Measurements from ENCODE around the gene BEND6.

The BEND6 gene

DNA sequence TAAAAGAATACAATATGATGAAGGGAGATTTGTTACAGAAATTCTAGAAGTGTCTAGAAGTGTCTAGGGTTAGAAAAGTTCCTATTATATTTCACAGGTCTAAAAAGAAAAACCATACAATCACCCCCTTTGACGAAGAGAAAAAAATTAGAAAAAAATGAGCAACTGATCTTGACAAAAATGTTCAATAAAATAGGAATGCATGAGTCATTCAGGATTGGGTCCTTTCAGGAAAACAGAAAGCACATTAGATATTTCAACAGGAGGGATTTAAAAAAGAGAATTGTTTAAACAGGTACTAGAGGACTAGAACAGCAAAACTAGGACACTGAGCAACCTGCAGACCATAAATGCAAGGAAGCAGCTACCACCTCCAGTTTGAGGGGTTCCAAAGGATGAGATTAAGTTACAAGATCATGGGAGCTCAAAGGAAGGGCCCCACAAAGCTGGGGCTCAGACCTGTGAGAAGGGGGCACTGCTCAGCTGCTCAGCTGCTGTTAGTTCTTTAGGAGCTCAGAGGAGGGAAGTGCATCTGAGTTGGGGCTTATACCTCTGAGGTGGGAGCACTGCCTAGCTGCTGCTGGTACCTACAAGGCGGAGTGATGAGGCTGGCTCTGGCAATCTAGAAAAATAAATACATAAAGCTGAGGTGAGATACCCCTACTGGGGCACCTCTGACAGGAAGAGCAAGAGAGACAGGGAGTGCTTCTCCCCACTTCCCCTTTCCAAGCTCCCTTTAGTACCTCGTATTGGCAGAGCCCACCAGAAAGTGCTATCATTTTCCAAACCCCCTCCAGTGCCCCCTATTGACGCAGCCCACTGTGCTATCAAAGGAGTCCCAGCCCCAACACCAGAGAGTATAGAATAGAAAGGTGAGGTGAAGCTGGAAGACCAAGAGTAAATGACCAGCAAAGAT is 27.1 kb upstream of the BEND6 start:
- no peak for TF ChIP-seq GATA3 (IDR thresholded peaks at IDR 0.05; ENCODE audit: low read depth, low read length)
- TF ChIP-seq GATA2 (IDR thresholded peaks at IDR 0.05; ENCODE audit: low read depth, low read length), result no peak

DNA sequence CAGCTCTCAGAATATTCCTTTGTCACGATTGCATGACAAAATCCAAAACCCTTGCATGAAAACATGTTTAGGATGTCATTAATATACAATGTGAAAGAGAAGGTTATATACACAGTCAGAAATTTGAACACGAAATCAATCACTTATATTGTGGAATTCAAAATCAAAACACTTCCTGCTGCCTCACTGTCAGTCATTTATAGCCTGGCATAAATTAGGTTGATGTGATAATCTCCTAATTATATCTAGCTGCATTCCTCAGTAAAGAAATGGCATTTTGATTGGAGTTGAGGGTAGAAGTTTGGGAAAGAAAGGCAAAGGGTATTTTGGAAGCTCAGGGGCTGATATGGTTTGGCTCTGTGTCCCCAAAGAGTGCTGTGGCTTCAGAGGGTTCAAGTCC is 24.1 kb upstream of the BEND6 start:
- TF ChIP-seq GATA3 (IDR thresholded peaks at IDR 0.05; ENCODE audit: low read depth, low read length), result no peak
- no peak for TF ChIP-seq GATA2 (IDR thresholded peaks at IDR 0.05; ENCODE audit: low read depth, low read length)

DNA sequence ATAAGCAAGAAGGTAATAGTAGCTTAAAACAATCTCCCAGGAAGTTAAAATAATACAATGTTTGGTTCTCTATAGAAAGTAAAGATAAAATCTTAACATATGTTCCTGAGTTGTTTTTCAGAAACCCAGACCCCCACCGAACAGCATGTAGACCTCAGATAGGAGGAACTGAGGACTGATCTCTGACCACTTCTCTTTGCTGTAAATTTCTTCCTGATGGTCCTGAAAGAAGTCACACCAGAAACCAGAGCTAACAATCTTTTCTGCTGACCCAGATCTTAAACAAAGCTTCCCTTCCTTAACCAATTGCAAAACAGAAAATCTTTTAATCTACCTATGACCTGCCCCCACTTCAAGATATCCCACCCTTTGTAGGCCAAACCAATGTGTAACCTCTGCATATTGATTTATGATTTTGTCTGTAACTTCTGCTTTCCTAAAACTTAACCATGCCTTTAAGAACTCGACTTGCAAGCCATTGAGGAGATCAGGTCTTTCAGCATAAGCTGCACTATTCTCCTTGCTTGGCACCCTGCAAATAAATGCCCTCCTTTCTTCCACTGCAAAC is 21.9 kb upstream of the BEND6 start:
- TF ChIP-seq GATA2 (IDR thresholded peaks at IDR 0.05; ENCODE audit: low read depth, low read length) (no peak), GATA3 (IDR thresholded peaks at IDR 0.05; ENCODE audit: low read depth, low read length) (no peak)

DNA sequence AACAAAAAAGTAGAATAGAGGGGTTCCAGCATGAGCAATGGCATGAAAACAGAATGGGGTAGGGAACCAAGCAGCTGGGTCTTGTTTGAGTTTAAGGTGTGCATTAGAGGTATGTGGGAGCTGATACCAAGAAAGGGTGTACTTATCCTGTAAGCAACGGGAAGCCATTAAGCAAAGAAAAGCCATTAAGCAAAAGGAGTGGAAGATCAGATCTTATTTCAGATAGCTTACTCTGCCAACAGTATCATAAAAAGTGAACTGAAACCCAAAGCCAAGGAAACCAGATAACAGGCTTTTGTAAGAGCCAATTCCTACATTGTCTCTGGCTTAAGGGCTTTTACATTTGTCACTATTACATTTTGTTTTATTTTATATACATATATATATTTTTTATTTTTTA is 21.3 kb upstream of the BEND6 start:
- TF ChIP-seq GATA2 (IDR thresholded peaks at IDR 0.05; ENCODE audit: low read depth, low read length), result no peak
- no peak for TF ChIP-seq GATA3 (IDR thresholded peaks at IDR 0.05; ENCODE audit: low read depth, low read length)

DNA sequence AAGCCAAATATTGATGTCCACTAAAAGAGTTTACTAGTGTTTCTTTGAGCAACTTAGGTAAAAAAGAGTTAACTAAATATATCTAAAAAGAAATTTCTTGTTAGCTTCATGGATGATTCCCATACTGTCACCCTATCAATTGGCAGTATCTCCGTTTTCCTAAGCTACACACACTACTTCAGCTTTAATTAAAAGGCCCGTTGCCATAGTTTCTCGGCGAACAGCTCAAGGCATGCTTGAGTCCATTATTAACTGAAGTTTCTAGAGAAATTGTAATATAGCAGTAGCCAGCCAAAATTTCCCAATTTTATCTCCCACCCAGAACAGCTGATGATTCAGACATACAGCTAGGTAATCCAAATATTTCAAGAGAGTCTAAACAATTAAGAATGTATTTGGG is 20.0 kb upstream of the BEND6 start:
- TF ChIP-seq GATA2 (IDR thresholded peaks at IDR 0.05; ENCODE audit: low read depth, low read length) (no peak), GATA3 (IDR thresholded peaks at IDR 0.05; ENCODE audit: low read depth, low read length) (no peak)

DNA sequence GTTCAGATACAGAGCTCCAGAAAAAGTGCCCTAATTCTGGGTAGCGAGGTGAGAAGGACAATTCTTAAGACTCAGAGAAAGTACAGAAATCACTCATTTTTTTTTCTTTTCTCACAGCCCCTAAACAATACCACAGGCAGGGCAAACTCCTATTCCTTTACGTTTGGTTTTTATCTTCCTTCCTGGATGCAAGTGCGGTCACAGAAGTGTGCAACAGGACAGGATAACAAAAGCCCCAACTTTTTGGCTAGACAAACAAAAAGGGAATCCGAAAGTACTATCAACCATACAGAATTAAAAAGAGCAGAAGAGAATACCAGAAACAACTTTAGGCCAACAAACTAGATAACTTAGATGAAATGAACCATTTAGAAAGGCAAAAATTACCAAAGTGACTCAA is 18.4 kb upstream of the BEND6 start:
- no peak for TF ChIP-seq GATA2 (IDR thresholded peaks at IDR 0.05; ENCODE audit: low read depth, low read length)
- no peak for TF ChIP-seq GATA3 (IDR thresholded peaks at IDR 0.05; ENCODE audit: low read depth, low read length)

DNA sequence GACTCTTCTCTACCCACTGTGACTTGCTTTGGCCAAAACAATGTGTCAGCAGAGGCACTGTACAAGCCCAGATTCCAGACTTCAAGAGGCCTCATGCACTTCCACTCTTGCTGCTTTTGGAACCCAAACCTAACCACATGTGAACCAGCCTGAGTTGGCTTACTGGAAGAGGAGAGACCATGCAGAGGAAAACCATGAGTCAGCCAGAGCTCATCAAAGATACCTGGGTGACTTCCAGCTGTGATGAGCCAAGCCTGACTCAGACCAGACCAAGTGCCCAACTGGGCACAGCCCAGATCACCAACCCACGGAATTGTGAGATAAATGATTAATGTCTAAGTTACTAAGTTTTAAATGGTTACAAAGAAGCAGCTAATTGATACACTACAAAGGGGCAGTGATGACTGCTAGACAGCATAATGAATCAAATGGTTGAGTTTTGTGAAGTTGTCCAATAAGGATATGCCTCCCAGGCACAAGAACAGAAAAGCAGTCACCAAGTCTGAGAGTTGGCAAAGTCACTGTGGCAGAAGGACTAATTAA is 16.2 kb upstream of the BEND6 start:
- TF ChIP-seq GATA2 (IDR thresholded peaks at IDR 0.05; ENCODE audit: low read depth, low read length) (no peak), GATA3 (IDR thresholded peaks at IDR 0.05; ENCODE audit: low read depth, low read length) (no peak)

DNA sequence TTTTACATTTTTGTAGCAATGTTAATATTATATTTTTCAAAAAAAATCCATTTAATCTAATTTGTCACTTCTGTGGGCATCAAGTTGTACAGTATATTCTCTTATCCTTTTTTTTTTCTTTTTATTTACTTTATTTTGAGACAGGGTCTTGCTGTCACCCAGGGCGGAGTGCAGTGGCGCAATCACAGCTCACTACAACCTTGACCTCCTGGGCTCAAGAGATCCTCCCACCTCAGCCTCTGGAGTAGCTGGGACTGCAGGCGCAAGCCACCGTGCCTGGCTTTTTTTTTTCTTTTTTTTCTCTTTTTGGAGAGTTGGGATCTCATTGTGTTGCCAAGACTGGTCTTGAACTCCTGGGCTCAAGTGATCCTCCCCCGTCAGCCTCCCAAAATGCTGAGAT is 14.4 kb upstream of the BEND6 start:
- TF ChIP-seq GATA2 (IDR thresholded peaks at IDR 0.05; ENCODE audit: low read depth, low read length), result no peak
- TF ChIP-seq GATA3 (IDR thresholded peaks at IDR 0.05; ENCODE audit: low read depth, low read length), result no peak

DNA sequence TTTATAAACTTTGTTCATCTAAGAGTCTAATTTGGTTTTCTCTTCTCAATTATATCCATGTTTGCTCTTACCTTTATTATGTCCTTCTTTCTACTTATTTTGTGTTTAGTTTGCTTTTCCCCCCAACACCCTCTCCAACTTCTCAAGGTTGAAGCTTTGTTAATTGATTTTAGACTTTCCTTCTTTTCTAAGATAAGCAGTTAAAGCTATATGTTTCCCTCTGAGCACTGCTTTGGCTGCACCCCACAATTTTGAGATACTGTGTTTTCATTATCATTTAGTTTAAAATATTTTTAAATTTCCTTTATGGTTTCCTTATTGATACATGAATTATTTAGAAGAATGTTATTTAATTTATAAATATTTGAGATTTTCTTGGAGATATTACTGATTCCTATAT is 13.9 kb upstream of the BEND6 start:
- TF ChIP-seq GATA3 (IDR thresholded peaks at IDR 0.05; ENCODE audit: low read depth, low read length) (no peak), GATA2 (IDR thresholded peaks at IDR 0.05; ENCODE audit: low read depth, low read length) (no peak)

DNA sequence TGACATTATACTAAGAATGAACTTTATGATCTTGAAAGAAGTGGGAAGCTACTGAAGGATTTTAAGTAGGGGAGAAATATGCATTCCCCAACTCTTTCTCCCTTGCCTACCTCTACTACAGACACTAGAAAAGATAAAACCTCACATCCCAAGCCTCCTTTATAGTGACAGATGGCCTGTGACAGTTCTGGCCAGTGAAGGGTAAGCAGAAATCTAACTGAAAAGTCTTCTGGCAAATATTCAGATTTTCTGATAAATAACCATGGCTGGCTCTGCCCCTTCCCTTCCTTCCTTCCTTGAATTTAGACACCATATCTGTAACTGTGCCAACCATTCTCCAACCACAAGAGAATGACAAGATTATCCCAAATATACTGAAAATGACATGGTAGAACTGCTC is 10.2 kb upstream of the BEND6 start:
- TF ChIP-seq GATA3 (IDR thresholded peaks at IDR 0.05; ENCODE audit: low read depth, low read length) (no peak), GATA2 (IDR thresholded peaks at IDR 0.05; ENCODE audit: low read depth, low read length) (no peak)

DNA sequence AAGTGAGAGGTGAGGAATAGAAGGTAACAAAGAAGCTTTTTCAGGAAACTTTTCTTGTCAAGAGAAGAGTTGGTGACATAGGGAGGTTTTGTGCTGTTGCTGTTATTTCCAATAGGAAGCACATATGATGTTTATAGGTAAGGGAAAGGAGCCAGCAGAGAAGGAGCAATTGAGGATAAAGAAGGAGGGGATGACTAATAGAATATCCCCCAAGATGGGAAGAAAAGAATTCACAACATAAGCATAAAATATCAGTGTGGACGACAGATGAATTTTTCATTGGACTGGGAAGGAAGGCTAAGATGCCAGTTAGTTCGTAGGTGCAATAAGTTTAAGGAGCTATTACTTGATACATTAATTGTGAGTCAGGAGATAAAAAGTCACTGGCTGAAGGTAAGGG is 8.5 kb upstream of the BEND6 start:
- no peak for TF ChIP-seq GATA3 (IDR thresholded peaks at IDR 0.05; ENCODE audit: low read depth, low read length)
- no peak for TF ChIP-seq GATA2 (IDR thresholded peaks at IDR 0.05; ENCODE audit: low read depth, low read length)

DNA sequence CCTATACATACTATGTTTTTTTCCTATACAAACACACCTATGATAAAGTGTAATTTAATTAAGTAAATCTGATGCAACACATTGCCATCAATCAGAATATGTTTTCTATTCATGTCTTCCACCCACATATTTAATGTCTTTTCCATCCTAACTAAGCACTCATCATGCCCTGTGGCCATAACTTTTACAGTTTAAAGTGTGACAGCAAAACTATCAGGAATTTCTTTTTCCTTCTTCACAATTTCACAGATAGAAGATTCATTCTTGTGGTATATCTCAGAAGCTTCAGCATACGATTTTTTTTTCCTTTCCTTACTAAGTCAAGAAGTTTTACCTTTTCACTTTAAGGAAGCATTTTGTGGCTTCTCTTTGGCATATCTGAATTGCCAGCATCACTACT is 7.0 kb upstream of the BEND6 start:
- TF ChIP-seq GATA2 (IDR thresholded peaks at IDR 0.05; ENCODE audit: low read depth, low read length) (no peak), GATA3 (IDR thresholded peaks at IDR 0.05; ENCODE audit: low read depth, low read length) (no peak)

DNA sequence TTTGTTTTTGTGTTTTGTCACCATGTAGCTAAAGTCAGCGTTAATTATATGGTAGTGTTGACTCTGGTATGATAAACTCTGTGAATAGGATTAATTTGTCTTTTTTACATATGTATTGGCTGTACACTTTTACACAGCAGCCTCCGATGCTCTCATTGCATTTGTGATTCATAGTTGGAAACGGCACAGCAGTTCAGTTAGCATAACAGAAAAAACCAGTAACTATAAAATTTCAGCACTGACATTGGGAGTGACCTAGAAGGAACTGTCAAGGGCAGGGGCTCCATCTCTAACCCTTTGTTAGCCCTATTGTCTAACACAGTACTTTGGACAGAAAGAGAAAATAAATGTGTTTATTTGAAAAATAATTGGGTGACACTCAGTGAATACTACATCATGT is 5.6 kb upstream of the BEND6 start:
- TF ChIP-seq GATA3 (IDR thresholded peaks at IDR 0.05; ENCODE audit: low read depth, low read length) (no peak), GATA2 (IDR thresholded peaks at IDR 0.05; ENCODE audit: low read depth, low read length) (no peak)

DNA sequence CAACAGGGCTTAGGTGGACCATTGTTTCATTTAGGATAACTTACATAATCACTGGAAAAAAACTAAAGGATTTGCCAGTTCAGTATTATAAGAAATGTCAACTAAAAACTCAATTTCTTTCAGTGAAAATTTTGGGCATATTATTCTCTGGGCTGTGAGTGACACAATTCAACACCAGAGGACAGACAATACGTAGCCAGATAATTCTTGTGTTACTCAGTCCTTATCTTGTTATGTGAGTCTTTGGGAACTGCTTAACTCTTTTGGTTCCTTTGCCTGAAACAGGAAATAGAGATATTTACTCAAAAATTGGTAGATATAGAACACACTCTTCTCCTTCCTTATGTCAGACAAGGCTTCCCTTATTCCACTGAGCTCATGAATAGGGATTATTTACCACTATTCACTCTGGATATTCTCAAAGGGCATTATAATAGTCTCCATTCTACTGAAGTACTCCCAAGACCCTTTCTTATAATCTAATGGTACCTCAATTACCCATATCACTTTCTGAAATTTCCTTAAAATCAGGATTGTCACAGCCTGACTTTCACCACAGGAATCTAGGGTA is 4.9 kb upstream of the BEND6 start:
- TF ChIP-seq GATA3 (IDR thresholded peaks at IDR 0.05; ENCODE audit: low read depth, low read length), result no peak
- no peak for TF ChIP-seq GATA2 (IDR thresholded peaks at IDR 0.05; ENCODE audit: low read depth, low read length)
